Suppressor macrophage treated with lipopolysaccharide for 4 hours (primary cell): ENCODE results near the gene NPRL2.
A peak's percentile ranks its signal among the peaks of the same experiment; 100 is the strongest.
"Not testable (repeated sequence)": the region's sequence is repeated elsewhere in the genome, so short reads cannot be mapped to it uniquely, and the experiment has no call there.

Experiments used
- DNase-seq: peaks from one replicate; pipeline ENCODE4 v3.0.0-alpha.2; 2020

Gene NPRL2

GRCh38 chr3:50326182-50326541 is 24.4 kb downstream of the NPRL2 start:
- no peak for DNase-seq

GRCh38 chr3:50325497-50326181 is 24.9 kb downstream of the NPRL2 start:
- DNase-seq: no peak

DNA sequence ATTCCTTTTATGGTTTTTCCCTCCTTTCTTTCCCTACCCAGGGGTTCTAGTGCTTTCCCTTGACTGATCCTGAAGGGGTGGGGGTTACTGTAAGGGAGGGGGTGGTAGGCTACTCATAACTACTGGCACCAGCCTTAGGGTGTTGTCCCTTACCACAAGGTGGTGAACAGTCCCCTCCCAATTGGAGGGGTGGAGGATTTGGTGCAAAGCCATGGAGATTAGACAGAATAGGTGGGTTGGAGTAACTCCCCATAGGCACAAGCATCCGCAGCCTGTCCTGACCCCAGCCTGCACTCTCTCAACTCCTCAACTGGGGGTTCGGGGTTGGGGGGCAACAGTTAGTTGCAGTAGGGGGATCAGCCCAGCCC is 25.5 kb downstream of the NPRL2 start:
- DNase-seq: no peak

DNA sequence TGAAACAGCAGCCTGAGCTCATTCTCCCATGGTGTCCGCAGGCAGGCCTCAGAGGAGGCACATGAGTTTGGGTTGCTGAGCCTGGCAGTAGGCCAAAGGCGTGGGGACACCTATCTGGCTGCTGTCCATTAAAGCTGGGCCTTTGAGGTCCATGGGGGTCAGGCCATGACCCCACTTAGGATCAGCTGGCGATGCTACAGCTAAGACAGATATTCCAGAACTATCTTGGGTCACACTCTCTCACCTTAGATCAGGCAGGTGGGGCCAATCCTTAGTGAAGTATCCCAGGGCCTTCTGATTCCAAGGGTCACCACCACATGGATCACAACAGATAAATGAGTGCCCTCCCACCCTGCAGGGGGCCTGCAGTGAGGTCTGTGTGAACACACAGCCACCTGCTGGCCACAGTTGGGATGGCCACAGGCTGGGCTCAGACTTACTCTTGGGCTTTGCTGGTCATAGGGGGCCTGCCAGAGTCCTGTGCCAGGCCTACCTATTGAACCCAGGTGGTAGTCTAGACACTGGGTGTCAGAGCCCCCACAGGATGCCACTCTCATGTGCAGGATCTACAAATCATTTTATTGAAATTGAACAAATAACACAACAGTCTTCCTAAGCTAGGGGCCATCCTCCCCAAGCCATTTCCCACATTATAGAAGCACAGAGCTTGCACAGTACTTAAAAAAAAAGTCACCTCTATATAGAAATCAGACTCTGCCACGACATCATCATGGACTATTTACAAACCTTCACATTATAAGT is 26.0 kb downstream of the NPRL2 start:
- peak; percentile 71 for DNase-seq

GRCh38 chr3:50323614-50324199 is 26.9 kb downstream of the NPRL2 start:
- DNase-seq: peak; percentile 12

- peak; percentile 40 for DNase-seq
Measured at GRCh38 chr3:50323092-50323600, 27.4 kb downstream of the NPRL2 start.

GRCh38 chr3:50322386-50323091 is 28.0 kb downstream of the NPRL2 start, which contains the start of gene HYAL2:
Gene HYAL2, minus strand, starts transcription at chr3:50322745. Its CDS starts 2,256 bp downstream, at chr3:50320489.
- DNase-seq: no peak

DNA sequence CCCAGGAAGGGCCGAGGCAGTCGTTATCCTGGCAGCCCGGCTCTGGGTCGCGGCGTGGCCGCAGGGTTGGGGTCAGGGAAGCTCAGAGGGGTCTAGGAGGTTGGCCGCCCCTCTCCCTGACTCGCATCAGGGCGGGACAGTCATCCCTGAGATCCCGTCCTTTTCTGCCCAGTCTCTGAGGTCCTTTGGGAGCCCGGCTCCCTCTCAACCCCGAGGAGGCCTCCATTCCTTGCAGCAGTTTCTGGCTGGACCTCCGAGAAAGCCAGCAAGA is 28.5 kb downstream of the NPRL2 start:
- DNase-seq: no peak

DNA sequence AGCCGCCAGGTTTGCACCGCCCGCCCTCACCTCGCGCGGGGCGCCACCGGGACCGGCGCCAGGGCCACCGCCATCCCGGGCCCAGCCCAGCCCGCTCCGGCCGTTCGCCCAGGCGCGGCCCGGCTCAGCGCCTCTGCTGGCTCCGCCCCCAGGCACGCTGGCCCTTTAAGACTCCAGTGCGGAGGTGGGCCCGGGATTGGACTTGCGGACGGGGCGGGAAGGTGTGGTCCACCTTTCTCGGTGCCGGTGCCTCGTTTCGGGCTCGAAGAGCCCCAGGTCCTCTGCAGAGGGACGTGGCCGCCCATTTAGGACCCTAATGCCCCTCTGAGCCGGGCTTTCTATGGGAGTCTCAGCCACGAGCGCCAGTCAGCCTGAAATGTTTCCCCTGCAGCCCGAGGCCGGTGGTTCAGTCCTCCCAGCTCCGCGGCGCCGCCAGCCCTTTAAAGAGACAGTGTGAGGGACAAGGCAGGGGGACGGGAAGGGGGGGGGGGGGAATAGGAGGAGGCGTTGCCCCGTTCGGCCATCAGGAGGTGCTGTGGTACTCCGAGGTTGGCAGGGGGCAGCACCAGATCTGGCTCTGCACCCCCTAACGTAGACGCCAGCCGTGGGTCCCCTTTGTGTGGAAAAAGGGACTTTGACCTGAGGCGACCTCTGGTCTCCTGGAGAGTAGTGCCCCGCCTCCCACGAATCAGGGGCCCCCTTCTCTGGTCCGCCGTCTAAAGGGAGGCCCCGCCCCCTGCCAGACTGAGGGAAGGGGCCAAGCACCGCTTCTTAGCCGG is 29.1 kb downstream of the NPRL2 start:
- DNase-seq: peak; percentile 87

DNA sequence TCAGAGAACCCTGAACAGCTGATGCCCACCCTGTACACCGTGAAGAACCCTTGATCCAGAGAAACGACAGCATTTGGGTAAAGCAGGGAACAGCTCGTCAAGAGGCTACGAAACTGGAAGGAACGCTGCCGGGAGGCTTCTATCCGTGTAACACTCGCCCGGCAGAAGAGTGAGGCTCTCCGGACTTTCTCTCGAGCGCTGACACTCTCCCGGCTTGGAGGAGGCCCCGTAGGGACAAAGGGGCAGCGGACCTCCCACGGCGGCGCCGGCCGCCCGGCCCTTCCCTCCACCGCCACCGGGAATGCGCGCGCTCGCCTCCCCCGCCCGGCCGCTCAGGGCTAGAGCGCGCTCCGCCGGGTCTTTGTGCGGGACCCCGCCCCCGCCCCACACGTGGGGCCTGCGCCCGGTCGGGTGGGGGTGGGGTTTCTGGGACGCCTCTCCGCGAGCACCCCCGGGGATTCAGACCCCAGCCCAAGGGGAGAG is 29.7 kb downstream of the NPRL2 start:
- peak; percentile 60 for DNase-seq

- no peak for DNase-seq
Measured at GRCh38 chr3:50319894-50320625, 30.5 kb downstream of the NPRL2 start.

- no peak for DNase-seq
Measured at GRCh38 chr3:50319181-50319893, 31.2 kb downstream of the NPRL2 start.

GRCh38 chr3:50318615-50319014 is 32.0 kb downstream of the NPRL2 start:
- peak; percentile 26 for DNase-seq

DNA sequence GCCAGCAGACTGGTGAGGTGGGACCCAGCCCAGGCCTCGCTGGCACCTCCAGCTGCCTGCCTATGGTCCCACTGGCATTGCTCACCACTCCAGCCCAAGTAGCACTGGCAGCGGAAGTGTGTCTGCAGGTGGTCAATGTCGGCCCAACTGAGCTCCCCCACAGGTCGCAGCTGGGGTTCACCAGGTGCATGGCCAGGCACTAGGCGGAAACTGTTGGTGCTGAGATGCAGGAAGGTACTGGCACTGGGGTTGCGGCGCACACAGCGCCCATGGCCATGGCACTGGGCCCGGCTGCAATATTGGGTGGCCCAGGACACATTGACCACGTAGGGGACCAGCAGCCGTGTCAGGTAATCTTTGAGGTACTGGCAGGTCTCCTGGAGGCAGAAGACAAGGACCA is 32.4 kb downstream of the NPRL2 start:
- DNase-seq: no peak

DNA sequence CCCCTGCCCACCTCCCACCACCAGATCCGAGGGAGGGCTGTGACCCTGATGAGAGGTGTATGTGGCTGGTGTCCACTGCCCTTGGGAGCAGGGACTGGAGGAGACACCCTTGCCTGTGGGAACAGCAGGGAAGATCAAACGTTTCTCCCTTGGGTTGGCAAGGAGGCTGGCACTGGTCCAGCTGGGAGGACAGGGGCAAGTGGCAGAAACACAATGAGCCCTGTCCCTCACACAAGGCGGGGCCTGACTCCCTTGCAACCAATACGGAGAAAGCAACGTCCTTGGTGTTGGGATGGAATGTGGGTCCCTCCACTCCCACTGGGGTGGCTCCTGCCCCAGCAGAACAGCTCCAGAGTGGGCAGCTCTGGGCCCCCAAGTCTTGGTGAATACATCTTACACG is 33.3 kb downstream of the NPRL2 start:
- no peak for DNase-seq

- no peak for DNase-seq
Measured at GRCh38 chr3:50316657-50317242, 33.8 kb downstream of the NPRL2 start.

DNA sequence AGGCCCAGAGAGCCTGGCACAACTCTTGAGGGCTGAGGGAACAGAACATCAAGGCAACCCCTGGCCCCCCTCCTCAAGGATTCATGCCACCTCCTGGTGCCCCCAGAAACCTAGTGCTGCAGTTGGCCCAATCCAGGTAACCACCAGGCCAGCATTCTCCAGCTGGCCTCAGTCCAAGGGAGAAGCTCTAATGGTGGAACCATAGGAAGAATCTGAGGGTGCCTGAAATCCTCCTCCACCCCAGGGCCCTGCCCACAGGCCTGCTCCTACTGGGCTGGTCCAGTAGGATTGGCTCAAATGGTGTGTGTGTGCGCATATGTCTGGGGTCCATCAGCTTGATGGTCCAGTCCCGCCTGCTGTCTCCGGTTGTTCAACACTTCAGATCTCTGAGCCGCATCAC is 35.8 kb downstream of the NPRL2 start:
- no peak for DNase-seq

DNA sequence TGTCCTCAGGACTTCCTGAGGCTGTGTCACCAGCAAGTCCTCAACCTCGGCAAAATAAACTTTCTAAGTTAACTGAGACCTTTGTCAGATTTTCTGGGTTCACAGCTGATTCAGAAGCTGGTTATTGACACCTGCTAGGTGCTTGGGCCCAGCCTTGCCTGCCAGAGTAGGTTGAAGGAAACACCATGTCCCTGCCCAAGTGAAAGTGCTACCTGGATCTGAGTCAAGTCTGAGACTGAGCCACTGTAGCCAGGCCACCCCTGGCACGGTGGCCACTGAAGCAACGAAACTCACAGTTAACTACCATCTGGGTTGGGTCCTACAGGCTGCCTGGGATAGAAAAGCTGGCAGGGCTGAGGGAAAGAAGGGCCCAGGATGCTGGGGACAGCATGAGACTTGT is 36.2 kb downstream of the NPRL2 start:
- DNase-seq: no peak

GRCh38 chr3:50312041-50312440 is 38.5 kb downstream of the NPRL2 start:
- DNase-seq: not testable (repeated sequence)

DNA sequence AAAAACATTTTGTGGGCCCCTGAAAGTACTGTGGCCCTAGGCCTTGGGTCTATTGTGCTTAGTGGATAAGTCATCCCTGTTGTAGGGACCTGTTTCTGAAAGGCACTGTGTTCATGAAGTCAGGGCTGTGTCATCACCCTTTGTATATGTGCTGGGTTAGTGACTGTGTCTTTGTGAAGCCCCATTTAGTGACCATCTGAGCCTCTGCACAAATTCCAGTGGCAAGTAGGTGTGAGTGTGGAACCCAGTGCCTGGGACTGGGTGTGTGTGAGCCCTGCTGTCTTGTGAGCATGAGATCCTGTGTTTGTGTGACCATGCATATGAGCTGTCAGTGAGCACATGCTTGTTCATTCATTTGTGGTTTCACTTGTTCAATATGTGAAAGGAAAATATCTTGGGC is 46.0 kb downstream of the NPRL2 start:
- DNase-seq: peak; percentile 5
